H1 (cell line): ENCODE results near the gene RPS6KA5.

Experiments used
- BCL11A ChIP-seq, 2 experiments: IDR thresholded peaks; one replicate each; pipeline ENCODE4 v1.6.1; 2011; ENCODE audit warnings: low read depth in 2 of 2, low read length in 2 of 2, mild to moderate bottlenecking in 2 of 2
- CTCF ChIP-seq, 3 experiments: IDR thresholded peaks; 1 replicate in 2 of 3; 2 replicates in 1 of 3; pipeline versions ENCODE4 v1.5.1 to v1.6.1; 2011; ENCODE audit warnings: low read length in 3 of 3, mild to moderate bottlenecking in 3 of 3, inconsistent platforms in 2 of 3, low read depth in 1 of 3, moderate library complexity in 1 of 3; ENCODE audit not compliant: insufficient read depth in 1 of 3; ENCODE audit errors: control extremely low read depth in 1 of 3
- EZH2 ChIP-seq: fragments of 200-600 bp; sonication (generic); IDR thresholded peaks from 2 replicates; pipeline ENCODE4 v1.7.1; 2012; ENCODE audit warnings: low read depth, mild to moderate bottlenecking, moderate library complexity, low read length, inconsistent platforms; ENCODE audit not compliant: severe bottlenecking
- GABPA ChIP-seq: IDR thresholded peaks from 2 replicates; pipeline ENCODE4 v1.6.1; 2011; ENCODE audit warnings: mild to moderate bottlenecking, low read length, moderate library complexity, borderline replicate concordance; ENCODE audit not compliant: insufficient read depth
- JUN ChIP-seq: IDR thresholded peaks from 2 replicates; pipeline ENCODE4 v1.6.1; 2011; ENCODE audit warnings: low read depth, mild to moderate bottlenecking, improper control_type of control experiment, low read length
- JUND ChIP-seq: IDR thresholded peaks from 2 replicates; pipeline ENCODE4 v1.6.1; 2011; ENCODE audit warnings: mild to moderate bottlenecking, improper control_type of control experiment, low read length
- KDM1A ChIP-seq: fragments of 200-600, 300-600 bp; sonication (generic); IDR thresholded peaks from 2 replicates; pipeline ENCODE4 v1.7.1; 2016; ENCODE audit warnings: mild to moderate bottlenecking, low read length, borderline replicate concordance
- MAX ChIP-seq: IDR thresholded peaks from 2 replicates; pipeline ENCODE4 v1.6.1; 2012; ENCODE audit warnings: inconsistent platforms
- POLR2A ChIP-seq, 2 experiments: IDR thresholded peaks; 1 replicate in 1 of 2; 2 replicates in 1 of 2; pipeline ENCODE4 v1.6.1; 2011; ENCODE audit warnings: low read depth in 2 of 2, low read length in 2 of 2, mild to moderate bottlenecking in 2 of 2; ENCODE audit errors: control extremely low read depth in 1 of 2
- POLR2AphosphoS5 ChIP-seq: IDR thresholded peaks from 2 replicates; pipeline ENCODE4 v1.6.1; 2011; ENCODE audit warnings: low read depth, low read length
- SP1 ChIP-seq: IDR thresholded peaks from 2 replicates; pipeline ENCODE4 v1.6.1; 2011; ENCODE audit warnings: low read depth, low read length
- SP4 ChIP-seq: IDR thresholded peaks from 2 replicates; pipeline ENCODE4 v1.6.1; 2012; ENCODE audit warnings: low read length, inconsistent platforms

GRCh38 chr14:90960818-90961217, 99.6 kb downstream of the RPS6KA5 start:
- TF ChIP-seq JUN (no peak), JUND (no peak), CTCF (IDR thresholded peaks at IDR 0.05; ENCODE audit: control extremely low read depth in 1 of 3, insufficient read depth in 1 of 3, low read depth in 1 of 3, low read length in 3 of 3) (no peak), BCL11A (IDR thresholded peaks at IDR 0.05; ENCODE audit: low read depth in 2 of 2, low read length in 2 of 2) (no peak), KDM1A (no peak), EZH2 (no peak), POLR2AphosphoS5 (no peak), POLR2A (IDR thresholded peaks at IDR 0.05; ENCODE audit: control extremely low read depth in 1 of 2, low read depth in 2 of 2, low read length in 2 of 2) (no peak), SP4 (no peak), SP1 (no peak), MAX (no peak), GABPA (no peak)
